Panc1 (cell line): Measurements from ENCODE around the gene KRTAP2-2.

Experiments used
- POLR2AphosphoS5 ChIP-seq: IDR thresholded peaks from 2 replicates; pipeline ENCODE4 v1.6.1; 2012; ENCODE audit warnings: mild to moderate bottlenecking, low read depth, low read length, moderate library complexity
- TF ChIP-seq, protein P1 (sequence below): fragments of 450-650 bp; IDR thresholded peaks from 2 replicates; pipeline ENCODE4 v1.5.1; 2017; ENCODE audit warnings: mild to moderate bottlenecking

DNA sequence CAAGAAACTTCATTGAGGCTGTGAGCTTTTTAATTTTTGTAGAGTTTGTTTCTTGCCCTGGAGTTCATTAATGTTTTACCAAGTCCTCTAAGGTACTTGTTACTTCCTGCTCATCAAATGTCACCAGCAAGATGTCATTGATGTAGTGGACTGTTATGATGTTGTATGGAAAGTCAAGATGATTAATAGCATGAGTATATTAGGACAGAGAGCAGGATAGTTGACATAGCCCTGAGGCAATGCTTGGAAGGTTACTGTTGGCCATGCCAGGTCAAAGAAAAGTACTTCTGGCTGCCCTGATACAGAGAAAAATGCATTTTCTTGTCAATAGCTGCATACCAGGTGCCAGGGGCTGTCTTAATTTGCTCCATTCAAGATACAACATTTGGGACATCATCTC, 34.7 kb downstream of the KRTAP2-2 start:
- TF ChIP-seq, protein P1, sequence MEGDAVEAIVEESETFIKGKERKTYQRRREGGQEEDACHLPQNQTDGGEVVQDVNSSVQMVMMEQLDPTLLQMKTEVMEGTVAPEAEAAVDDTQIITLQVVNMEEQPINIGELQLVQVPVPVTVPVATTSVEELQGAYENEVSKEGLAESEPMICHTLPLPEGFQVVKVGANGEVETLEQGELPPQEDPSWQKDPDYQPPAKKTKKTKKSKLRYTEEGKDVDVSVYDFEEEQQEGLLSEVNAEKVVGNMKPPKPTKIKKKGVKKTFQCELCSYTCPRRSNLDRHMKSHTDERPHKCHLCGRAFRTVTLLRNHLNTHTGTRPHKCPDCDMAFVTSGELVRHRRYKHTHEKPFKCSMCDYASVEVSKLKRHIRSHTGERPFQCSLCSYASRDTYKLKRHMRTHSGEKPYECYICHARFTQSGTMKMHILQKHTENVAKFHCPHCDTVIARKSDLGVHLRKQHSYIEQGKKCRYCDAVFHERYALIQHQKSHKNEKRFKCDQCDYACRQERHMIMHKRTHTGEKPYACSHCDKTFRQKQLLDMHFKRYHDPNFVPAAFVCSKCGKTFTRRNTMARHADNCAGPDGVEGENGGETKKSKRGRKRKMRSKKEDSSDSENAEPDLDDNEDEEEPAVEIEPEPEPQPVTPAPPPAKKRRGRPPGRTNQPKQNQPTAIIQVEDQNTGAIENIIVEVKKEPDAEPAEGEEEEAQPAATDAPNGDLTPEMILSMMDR, result no peak
- TF ChIP-seq POLR2AphosphoS5, result no peak
